AML-193 (cell line): ENCODE results near the gene INSIG2.

Experiments
- DNase-seq, 2 experiments: peaks; one replicate each; lab custom pipeline; 2025; lab: John Stamatoyannopoulos, UW

Gene INSIG2

GRCh38 chr2:118098307-118099030, 10.2 kb downstream of the INSIG2 start:
- peak; percentile 10 to 47 for DNase-seq

GRCh38 chr2:118102433-118103082, 14.3 kb downstream of the INSIG2 start:
- no peak for DNase-seq

- no peak for DNase-seq
Observed at GRCh38 chr2:118103951-118104940, 16.0 kb downstream of the INSIG2 start.

- no peak for DNase-seq
Observed at GRCh38 chr2:118105497-118105896, 17.2 kb downstream of the INSIG2 start.

GRCh38 chr2:118106926-118107325, 18.7 kb downstream of the INSIG2 start:
- no peak for DNase-seq

GRCh38 chr2:118110310-118110709, 22.0 kb downstream of the INSIG2 start:
- no peak for DNase-seq

GRCh38 chr2:118110991-118111390, 22.7 kb downstream of the INSIG2 start:
- no peak for DNase-seq

GRCh38 chr2:118112771-118113334, 24.6 kb downstream of the INSIG2 start:
- no peak for DNase-seq

- no peak for DNase-seq
Observed at GRCh38 chr2:118114863-118115262, 26.6 kb downstream of the INSIG2 start.

GRCh38 chr2:118115761-118116160, 27.5 kb downstream of the INSIG2 start:
- DNase-seq = no peak

- DNase-seq = no peak
Observed at GRCh38 chr2:118118479-118118878, 30.2 kb downstream of the INSIG2 start.

- DNase-seq = no peak
Observed at GRCh38 chr2:118119158-118119727, 31.0 kb downstream of the INSIG2 start.

GRCh38 chr2:118119761-118120400, 31.6 kb downstream of the INSIG2 start:
- no peak for DNase-seq

- no peak for DNase-seq
Observed at GRCh38 chr2:118120401-118120780, 32.1 kb downstream of the INSIG2 start.

GRCh38 chr2:118121101-118121500, 32.8 kb downstream of the INSIG2 start:
- DNase-seq = no peak

GRCh38 chr2:118121986-118122524, 33.8 kb downstream of the INSIG2 start:
- no peak for DNase-seq

- DNase-seq = no peak
Observed at GRCh38 chr2:118122594-118123281, 34.5 kb downstream of the INSIG2 start.

GRCh38 chr2:118123561-118124232, 35.4 kb downstream of the INSIG2 start:
- DNase-seq = no peak

GRCh38 chr2:118124288-118124891, 36.1 kb downstream of the INSIG2 start:
- DNase-seq = no peak
